Sigmoid colon (tissue), 7 donors: ENCODE measurements around the gene ANP32A. TPM values are rescaled to one million over a fixed set of nuclear protein-coding genes. Genes with fewer than 3 reads are reported as not detected.

Experiments used
- DNase-seq: peaks from one replicate; pipeline ENCODE4 v3.0.0-alpha.2; 2019
- H3K27ac ChIP-seq, 4 donors: fragments of 200-600 bp; sonication (generic); one replicate each; pipeline ENCODE4 v1.5.1; 2016 to 2019; ENCODE audit warnings: mild to moderate bottlenecking in 1 of 4
- H3K27me3 ChIP-seq, 3 donors: fragments of 200-600 bp; sonication (generic); one replicate each; pipeline ENCODE4 v1.5.1; 2019; ENCODE audit warnings: mild to moderate bottlenecking in 1 of 3
- H3K36me3 ChIP-seq, 4 donors: fragments of 200-600 bp; sonication (generic); one replicate each; pipeline ENCODE4 v1.5.1; 2016 to 2019
- H3K4me1 ChIP-seq, 4 donors: fragments of 200-600 bp; sonication (generic); one replicate each; pipeline ENCODE4 v1.5.1; 2017 to 2019
- H3K4me3 ChIP-seq, 4 donors: fragments of 200-600 bp; sonication (generic); one replicate each; pipeline ENCODE4 v1.5.1; 2017 to 2019; ENCODE audit warnings: mild to moderate bottlenecking in 2 of 4, moderate library complexity in 1 of 4
- H3K9me3 ChIP-seq, 4 donors: fragments of 200-600 bp in 3 of 4; sonication (generic) in 3 of 4; one replicate each; pipeline versions ENCODE4 v1.5.1 to v1.6.1; 2013 to 2019
- CTCF ChIP-seq, 4 experiments: fragments of 450-650 bp in 3 of 4; fragments of 200-600 bp in 1 of 4; IDR thresholded peaks; one replicate each; pipeline ENCODE4 v1.5.1; 2016 to 2019; ENCODE audit warnings: antibody characterized with exemption in 4 of 4, mild to moderate bottlenecking in 3 of 4, moderate library complexity in 2 of 4
- EP300 ChIP-seq, 4 donors: sonication (generic); formaldehyde crosslinking; IDR thresholded peaks; one replicate each; pipeline ENCODE4 v1.6.1; 2017; ENCODE audit warnings: antibody characterized with exemption in 4 of 4
- POLR2A ChIP-seq, 2 donors: fragments of 450-650 bp; IDR thresholded peaks; one replicate each; pipeline ENCODE4 v1.6.1; 2016; ENCODE audit warnings: antibody characterized with exemption in 2 of 2, mild to moderate bottlenecking in 2 of 2, moderate library complexity in 2 of 2
- POLR2AphosphoS5 ChIP-seq, 4 donors: sonication (generic); formaldehyde crosslinking; IDR thresholded peaks; one replicate each; pipeline ENCODE4 v1.6.1; 2017; ENCODE audit warnings: antibody characterized with exemption in 4 of 4
- WGBS, 2 donors: extraction: QIAGEN DNeasy Blood & Tissue Kit; methylation state at CpG; one replicate each; pipeline ENCODE4 v1.1.7; 2013; 5-methylcytosine and 5-hydroxymethylcytosine counted together
- intact Hi-C: fragments of 100-400 bp; cut with DNase I; formaldehyde crosslinking; loops from one replicate; pipeline ENCODE4 v1.15.1; 2023
- polyA plus RNA-seq, 3 donors: library from polyadenylated mRNA; stranded (reverse); fragments of 200-250 nt; gene quantifications; one replicate each; pipeline ENCODE4 v1.2.3, GENCODE V29; 2013
- total RNA-seq, 4 donors: library from RNA; depleted of rRNA; stranded (reverse); fragments of >200 nt; gene quantifications; one replicate each; pipeline ENCODE4 v1.1.0, GENCODE V29; 2016
- donor health status: healthy with polysubstance abuse.
- donor health status: Bipolar disorder and iron deficiency.
- donor health status: healthy.

The ANP32A gene
- total and polyA plus RNA-seq, 7 donors: 37.6 to 152 (median 67.3) TPM

- peaks cover 0 to 5% (median under 1%) of the 10 kb centered on the region in 4 donors for H3K9me3 ChIP-seq
- 83 to 89% methylated on average over 7 of the region's 7 CpGs for WGBS, 2 donors
- intact Hi-C loops: no loop called here
Measured at GRCh38 chr15:68852461-68852860, 31.8 kb upstream of the ANP32A start.

GRCh38 chr15:68851971-68852370 lies 31.3 kb upstream of the ANP32A start:
- Histone ChIP-seq H3K36me3 (no peaks in the 10 kb centered on the region), H3K4me3 (no peak overlapping the region), H3K27me3 (no peaks in the 10 kb centered on the region), H3K4me1 (no peaks in the 10 kb centered on the region), H3K9me3 (peaks cover 0 to 3% (median 0%) of the 10 kb centered on the region in 4 donors), H3K27ac (no peak overlapping the region)
- intact Hi-C loops: no loop called here
- WGBS, 2 donors: 67 to 86% methylated on average over 2 of the region's 2 CpGs
- TF ChIP-seq POLR2AphosphoS5 (IDR thresholded peaks at IDR 0.05) (no peak), POLR2A (IDR thresholded peaks at IDR 0.05) (no peak), CTCF (IDR thresholded peaks at IDR 0.05) (no peak), EP300 (IDR thresholded peaks at IDR 0.05) (no peak)
- DNase-seq: no peak

More at GRCh38 chr15:68852461-68852860, 31.8 kb upstream of the ANP32A start:
- Histone ChIP-seq H3K27me3 (no peaks in the 10 kb centered on the region), H3K4me1 (no peaks in the 10 kb centered on the region), H3K36me3 (no peaks in the 10 kb centered on the region), H3K4me3 (no peak overlapping the region), H3K27ac (no peak overlapping the region)
- DNase-seq: no peak
- no peak for TF ChIP-seq POLR2A (IDR thresholded peaks at IDR 0.05)
- no peak for TF ChIP-seq POLR2AphosphoS5 (IDR thresholded peaks at IDR 0.05)
- TF ChIP-seq CTCF (IDR thresholded peaks at IDR 0.05): no peak
- no peak for TF ChIP-seq EP300 (IDR thresholded peaks at IDR 0.05)

GRCh38 chr15:68849497-68849896 lies 28.8 kb upstream of the ANP32A start:
- 59 to 86% methylated on average over 2 of the region's 2 CpGs for WGBS, 2 donors
- H3K4me3 ChIP-seq: no peak overlapping the region
- no peaks in the 10 kb centered on the region for H3K4me1 ChIP-seq
- intact Hi-C loops: no loop called here
- no peak for DNase-seq
- H3K36me3 ChIP-seq: no peaks in the 10 kb centered on the region
- H3K27me3 ChIP-seq: peaks cover 0 to 17% (median 16%) of the 10 kb centered on the region in 3 donors
- H3K27ac ChIP-seq: no peak overlapping the region
- TF ChIP-seq POLR2A (IDR thresholded peaks at IDR 0.05): no peak
- TF ChIP-seq EP300 (IDR thresholded peaks at IDR 0.05): no peak
- H3K9me3 ChIP-seq: no peaks in the 10 kb centered on the region

- Histone ChIP-seq H3K4me1 (peaks cover 0 to 9% (median 8%) of the 10 kb centered on the region in 4 donors), H3K36me3 (no peaks in the 10 kb centered on the region), H3K4me3 (no peak overlapping the region), H3K9me3 (no peaks in the 10 kb centered on the region), H3K27me3 (peaks cover 0 to 43% (median 34%) of the 10 kb centered on the region in 3 donors), H3K27ac (no peak overlapping the region)
- TF ChIP-seq POLR2A (IDR thresholded peaks at IDR 0.05) (no peak), CTCF (IDR thresholded peaks at IDR 0.05) (no peak), POLR2AphosphoS5 (IDR thresholded peaks at IDR 0.05) (no peak), EP300 (IDR thresholded peaks at IDR 0.05) (no peak)
- DNase-seq: no peak
- 92 to 95% methylated on average over 3 of the region's 3 CpGs for WGBS, 2 donors
- intact Hi-C loops: no loop called here
Measured at GRCh38 chr15:68846851-68847439, 26.2 kb upstream of the ANP32A start.

GRCh38 chr15:68844856-68845550 lies 24.3 kb upstream of the ANP32A start:
- WGBS, 2 donors: 33 to 48% methylated on average over 5 of the region's 5 CpGs
- TF ChIP-seq POLR2A (IDR thresholded peaks at IDR 0.05) (no peak), EP300 (IDR thresholded peaks at IDR 0.05) (no peak), POLR2AphosphoS5 (IDR thresholded peaks at IDR 0.05) (no peak), CTCF (IDR thresholded peaks at IDR 0.05) (no peak)
- Histone ChIP-seq H3K36me3 (no peaks in the 10 kb centered on the region), H3K9me3 (no peaks in the 10 kb centered on the region), H3K4me1 (peaks cover 0 to 9% (median 8%) of the 10 kb centered on the region in 4 donors), H3K4me3 (no peak overlapping the region), H3K27ac (no peak overlapping the region), H3K27me3 (peaks cover 0 to 60% (median 39%) of the 10 kb centered on the region in 3 donors)
- DNase-seq: no peak
- intact Hi-C loops: no loop called here
